MCF 10A (cell line): Measurements from ENCODE around the gene C2CD4C. TPM values are rescaled to one million over a fixed set of nuclear protein-coding genes. Genes with fewer than 3 reads are reported as not detected.
"Not testable (repeated sequence)": the region's sequence is repeated elsewhere in the genome, so short reads cannot be mapped to it uniquely, and the experiment has no call there.

Experiments used
- BruUV-seq: library from RNA; stranded (reverse); fragments of 400-500 nt; replicated peaks from 2 replicates; lab custom pipeline; 2021; lab: Mats Ljungman, UMichigan
- CTCF ChIA-PET: fragments of 300-600 bp; sonication (Branson Sonifier 250); formaldehyde crosslinking; extraction: SDS; loops from one replicate; lab custom pipeline; 2021; ENCODE audit warnings: antibody characterized with exemption, inconsistent platforms; lab: Yijun Ruan, JAX
- POLR2A ChIA-PET: fragments of 300-600, 350-650 bp; sonication (Branson Sonifier 250); formaldehyde crosslinking; extraction: SDS; loops from one replicate; lab custom pipeline; 2020; ENCODE audit warnings: antibody characterized with exemption, inconsistent platforms; lab: Yijun Ruan, JAX
- DNase-seq: peaks from one replicate; pipeline ENCODE4 v3.0.0-alpha.2; 2018; ENCODE audit not compliant: unreplicated experiment
- H3K27ac Mint-ChIP-seq: one replicate; pipeline ENCODE4 v1.8.0; 2022; ENCODE audit warnings: mild to moderate bottlenecking, low read depth, mixed read lengths; ENCODE audit not compliant: unreplicated experiment
- H3K27me3 Mint-ChIP-seq: one replicate; pipeline ENCODE4 v1.8.0; 2022; ENCODE audit warnings: mixed read lengths; ENCODE audit not compliant: insufficient read depth, unreplicated experiment
- H3K36me3 Mint-ChIP-seq: one replicate; pipeline ENCODE4 v1.8.0; 2022; ENCODE audit warnings: mild to moderate bottlenecking, moderate library complexity, mixed read lengths; ENCODE audit not compliant: insufficient read depth, unreplicated experiment
- H3K4me1 Mint-ChIP-seq: one replicate; pipeline ENCODE4 v1.8.0; 2022; ENCODE audit warnings: mixed read lengths; ENCODE audit not compliant: insufficient read depth, unreplicated experiment
- H3K4me3 Mint-ChIP-seq: one replicate; pipeline ENCODE4 v1.8.0; 2022; ENCODE audit warnings: mild to moderate bottlenecking, moderate library complexity, mixed read lengths; ENCODE audit not compliant: unreplicated experiment
- H3K9me3 Mint-ChIP-seq: one replicate; pipeline ENCODE4 v1.8.0; 2022; ENCODE audit warnings: mixed read lengths; ENCODE audit not compliant: unreplicated experiment
- CTCF ChIP-seq: fragments of 200-600 bp; IDR thresholded peaks from one replicate; pipeline ENCODE4 v1.8.0; 2022; ENCODE audit warnings: antibody characterized with exemption, mild to moderate bottlenecking; ENCODE audit not compliant: unreplicated experiment
- intact Hi-C: fragments of 100-400 bp; cut with micrococcal nuclease; formaldehyde crosslinking; loops from 2 replicates; pipeline ENCODE4 v1.14.1; 2022
- total RNA-seq: library from RNA; stranded (reverse); gene quantifications from 2 replicates; pipeline ENCODE4 v1.2.3, GENCODE V29; 2022

C2CD4C gene
- total RNA-seq, 1 experiment from 2014 or later: 0.49 TPM

DNA sequence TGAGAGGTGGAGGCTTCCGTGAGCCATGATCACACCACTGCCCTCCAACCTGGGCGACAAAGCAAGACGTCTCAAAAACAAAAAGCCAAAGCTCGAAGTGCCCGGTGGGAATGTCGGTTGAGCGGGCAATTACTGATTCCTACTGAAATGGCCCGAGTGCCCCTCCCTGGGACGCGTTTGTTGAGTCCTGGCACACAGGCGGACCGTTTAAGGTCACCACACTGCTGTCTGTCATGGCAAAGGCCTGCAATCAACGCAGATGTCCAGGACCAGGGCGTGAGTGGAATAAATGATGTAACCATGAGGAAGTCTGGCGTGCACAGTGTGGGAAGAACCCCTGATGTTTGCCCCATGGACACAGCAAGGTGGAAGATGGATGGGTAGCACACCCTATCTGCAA is 19.2 kb upstream of the C2CD4C start:
- H3K9me3 Mint-ChIP-seq: peaks cover 17% of the 10 kb centered on the region
- H3K27me3 Mint-ChIP-seq: no peaks in the 10 kb centered on the region
- H3K4me3 Mint-ChIP-seq: no peak overlapping the region
- BruUV-seq: no TSS peak
- H3K4me1 Mint-ChIP-seq: no peaks in the 10 kb centered on the region
- no peak for DNase-seq
- intact Hi-C loops: no loop called here
- H3K36me3 Mint-ChIP-seq: peaks cover 6% of the 10 kb centered on the region
- POLR2A ChIA-PET: no interaction called here
- CTCF ChIA-PET: no interaction called here
- H3K27ac Mint-ChIP-seq: no peak overlapping the region
- TF ChIP-seq CTCF: no peak

GRCh38 chr19:427675-428074 is 18.7 kb upstream of the C2CD4C start:
- H3K27me3 Mint-ChIP-seq, CTCF ChIA-PET, intact Hi-C loops, POLR2A ChIA-PET, H3K4me1 Mint-ChIP-seq, H3K36me3 Mint-ChIP-seq, H3K27ac Mint-ChIP-seq, DNase-seq, BruUV-seq, H3K4me3 Mint-ChIP-seq: not testable (repeated sequence)
- peaks cover 17% of the 10 kb centered on the region for H3K9me3 Mint-ChIP-seq

GRCh38 chr19:426725-427445 is 17.9 kb upstream of the C2CD4C start:
- TF ChIP-seq CTCF: no peak
- Mint-ChIP-seq H3K36me3 (peaks cover 6% of the 10 kb centered on the region), H3K27me3 (no peaks in the 10 kb centered on the region), H3K9me3 (peaks cover 17% of the 10 kb centered on the region), H3K27ac (no peak overlapping the region), H3K4me3 (no peak overlapping the region), H3K4me1 (no peaks in the 10 kb centered on the region)
- no TSS peak for BruUV-seq
- DNase-seq: no peak
- intact Hi-C loops: no loop called here
- CTCF ChIA-PET: no interaction called here
- POLR2A ChIA-PET: interaction anchor here (0.6 kb wide), 1 partner anchor 140 kb away, joined by 3 read pairs; no protein-coding TSS in a partner anchor

DNA sequence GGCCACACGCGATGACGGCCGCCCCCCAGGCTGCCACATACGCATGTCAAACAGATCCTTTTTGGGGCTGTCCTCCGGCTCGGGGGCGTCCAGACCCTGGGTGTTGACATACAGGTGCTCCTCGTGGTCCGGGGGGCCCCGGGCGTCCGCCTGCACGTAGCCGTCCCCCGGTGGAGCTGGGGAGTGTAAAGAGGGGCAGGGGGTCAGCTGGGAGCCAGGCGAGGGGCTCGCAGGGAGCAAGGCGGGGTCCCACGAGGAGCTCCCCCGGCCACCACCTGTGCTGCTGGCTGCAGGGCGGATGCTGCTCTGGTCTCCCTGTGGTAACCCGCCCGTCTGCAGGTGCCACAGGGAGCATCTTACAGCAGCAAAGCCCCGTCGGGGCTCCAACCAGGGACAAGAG is 16.1 kb upstream of the C2CD4C start:
- Mint-ChIP-seq H3K36me3 (no peaks in the 10 kb centered on the region), H3K9me3 (peaks cover 3% of the 10 kb centered on the region), H3K4me3 (no peak overlapping the region), H3K27me3 (no peaks in the 10 kb centered on the region), H3K4me1 (no peaks in the 10 kb centered on the region), H3K27ac (no peak overlapping the region)
- BruUV-seq: no TSS peak
- no peak for DNase-seq
- CTCF ChIA-PET: no interaction called here
- POLR2A ChIA-PET: no interaction called here
- intact Hi-C loops: no loop called here
- no peak for TF ChIP-seq CTCF
